A673 (cell line): Measurements from ENCODE around the gene CLDN7. TPM values are rescaled to one million over a fixed set of nuclear protein-coding genes. Genes with fewer than 3 reads are reported as not detected.
A peak's percentile ranks its signal among the peaks of the same experiment; 100 is the strongest.

Source experiments
- BruUV-seq: library from RNA; stranded (reverse); fragments of 400-500 nt; replicated peaks from 2 replicates; lab custom pipeline; 2021; lab: Mats Ljungman, UMichigan
- CTCF ChIA-PET: fragments of 300-600 bp; sonication (Branson Sonifier 250); formaldehyde crosslinking; loops from one replicate; lab custom pipeline; 2022; ENCODE audit warnings: antibody characterized with exemption; lab: Charles Lee
- POLR2A ChIA-PET: fragments of 300-600 bp; sonication (Branson Sonifier 250); formaldehyde crosslinking; loops from one replicate; lab custom pipeline; 2022; ENCODE audit warnings: antibody characterized with exemption; ENCODE audit not compliant: low non-redundant PET; lab: Charles Lee
- DNase-seq: peaks from one replicate; pipeline ENCODE4 v3.0.0-alpha.2; 2015; ENCODE audit warnings: low spot score
- H3K27ac ChIP-seq: fragments of 200-600 bp; sonication (generic); 2 replicates; pipeline ENCODE4 v1.5.1; 2016; ENCODE audit warnings: mixed run types, low read depth, mild to moderate bottlenecking, mixed read lengths, antibody characterized with exemption, low read length; ENCODE audit not compliant: poor library complexity, severe bottlenecking
- H3K27me3 ChIP-seq: fragments of 200-600 bp; sonication (generic); replicated peaks from 2 replicates; pipeline ENCODE4 v1.6.1; 2017; ENCODE audit warnings: mixed run types, low read depth, mild to moderate bottlenecking, mixed read lengths, antibody characterized with exemption, low read length; ENCODE audit not compliant: insufficient read depth, poor library complexity
- H3K36me3 ChIP-seq: fragments of 200-600 bp; sonication (generic); 2 replicates; pipeline ENCODE4 v1.6.1; 2016; ENCODE audit warnings: mixed run types, mild to moderate bottlenecking, mixed read lengths, antibody characterized with exemption, low read length; ENCODE audit not compliant: insufficient read depth, poor library complexity, severe bottlenecking
- H3K4me1 ChIP-seq: fragments of 200-600 bp; sonication (generic); 2 replicates; pipeline ENCODE4 v1.6.1; 2017; ENCODE audit warnings: mixed run types, mild to moderate bottlenecking, mixed read lengths, antibody characterized with exemption, low read length; ENCODE audit not compliant: insufficient read depth, poor library complexity, severe bottlenecking
- H3K4me3 ChIP-seq: fragments of 200-600 bp; sonication (generic); 2 replicates; pipeline ENCODE4 v1.5.1; 2016; ENCODE audit warnings: low read depth, mixed run types, mild to moderate bottlenecking, mixed read lengths, low read length; ENCODE audit not compliant: poor library complexity, severe bottlenecking
- H3K9me3 ChIP-seq: fragments of 200-600 bp; sonication (generic); 2 replicates; pipeline ENCODE4 v1.6.1; 2016; ENCODE audit warnings: mixed run types, low read depth, mild to moderate bottlenecking, mixed read lengths, antibody characterized with exemption, low read length; ENCODE audit not compliant: poor library complexity, severe bottlenecking
- CTCF ChIP-seq: fragments of 300-800, 200-600 bp; sonication (generic); conservative IDR thresholded peaks from 2 replicates; pipeline ENCODE4 v1.5.1; 2017; ENCODE audit warnings: low read depth, mild to moderate bottlenecking, antibody characterized with exemption, low read length, moderate library complexity, mixed read lengths
- EZH2 ChIP-seq: fragments of 200-600 bp; sonication (generic); IDR thresholded peaks from 2 replicates; pipeline ENCODE4 v1.6.1; 2017; ENCODE audit warnings: borderline replicate concordance, low read depth, mild to moderate bottlenecking, mixed read lengths, antibody characterized with exemption, low read length; ENCODE audit not compliant: poor library complexity, severe bottlenecking
- intact Hi-C: fragments of 100-400 bp; cut with micrococcal nuclease; formaldehyde crosslinking; loops from one replicate; pipeline ENCODE4 v1.10.0; 2022; ENCODE audit not compliant: unreplicated experiment
- total RNA-seq: library from RNA; stranded (reverse); gene quantifications from 2 replicates; pipeline ENCODE4 v1.2.3, GENCODE V29; 2021

CLDN7 gene
- total RNA-seq, 1 experiment from 2014 or later: not detected

DNA sequence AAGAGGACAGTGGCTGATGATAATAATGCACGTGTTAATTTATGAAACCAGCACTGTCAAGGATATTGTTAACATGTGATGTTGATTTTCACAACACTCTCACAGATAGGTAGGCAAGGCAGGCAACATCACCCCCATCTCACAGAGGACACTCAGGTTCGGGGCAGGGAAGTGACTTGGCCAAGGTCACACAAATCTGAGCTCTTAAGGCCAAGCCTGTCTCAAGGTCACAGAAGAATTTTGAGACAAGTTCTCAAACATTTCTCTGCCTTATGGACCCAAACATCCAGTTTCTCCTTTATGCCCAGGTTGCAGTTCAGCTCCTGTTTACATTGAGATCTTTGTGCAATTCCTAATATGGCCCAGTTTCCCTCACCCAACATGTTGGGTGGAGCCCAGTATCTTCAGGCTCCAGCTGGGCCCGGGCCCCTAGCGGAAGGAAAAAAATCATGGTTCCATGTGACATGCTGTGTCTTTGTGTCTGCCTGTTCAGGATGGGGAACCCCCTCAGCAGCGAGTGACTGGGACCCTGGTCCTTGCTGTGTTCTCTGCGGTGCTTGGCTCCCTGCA, 20.6 kb upstream of the CLDN7 start:
- ChIA-PET CTCF (interaction anchor here (2.4 kb wide), 1 partner anchor 13 kb away, joined by 30 read pairs; no protein-coding TSS in a partner anchor), POLR2A (no interaction called here)
- Histone ChIP-seq H3K4me1 (peaks cover 18% of the 10 kb centered on the region), H3K36me3 (no peaks in the 10 kb centered on the region), H3K27ac (no peak overlapping the region), H3K27me3 (no peaks in the 10 kb centered on the region), H3K9me3 (no peaks in the 10 kb centered on the region), H3K4me3 (no peak overlapping the region)
- DNase-seq: peak; percentile 39
- TF ChIP-seq EZH2 (no peak), CTCF (no peak)
- BruUV-seq: no TSS peak
- intact Hi-C loops: no loop called here

DNA sequence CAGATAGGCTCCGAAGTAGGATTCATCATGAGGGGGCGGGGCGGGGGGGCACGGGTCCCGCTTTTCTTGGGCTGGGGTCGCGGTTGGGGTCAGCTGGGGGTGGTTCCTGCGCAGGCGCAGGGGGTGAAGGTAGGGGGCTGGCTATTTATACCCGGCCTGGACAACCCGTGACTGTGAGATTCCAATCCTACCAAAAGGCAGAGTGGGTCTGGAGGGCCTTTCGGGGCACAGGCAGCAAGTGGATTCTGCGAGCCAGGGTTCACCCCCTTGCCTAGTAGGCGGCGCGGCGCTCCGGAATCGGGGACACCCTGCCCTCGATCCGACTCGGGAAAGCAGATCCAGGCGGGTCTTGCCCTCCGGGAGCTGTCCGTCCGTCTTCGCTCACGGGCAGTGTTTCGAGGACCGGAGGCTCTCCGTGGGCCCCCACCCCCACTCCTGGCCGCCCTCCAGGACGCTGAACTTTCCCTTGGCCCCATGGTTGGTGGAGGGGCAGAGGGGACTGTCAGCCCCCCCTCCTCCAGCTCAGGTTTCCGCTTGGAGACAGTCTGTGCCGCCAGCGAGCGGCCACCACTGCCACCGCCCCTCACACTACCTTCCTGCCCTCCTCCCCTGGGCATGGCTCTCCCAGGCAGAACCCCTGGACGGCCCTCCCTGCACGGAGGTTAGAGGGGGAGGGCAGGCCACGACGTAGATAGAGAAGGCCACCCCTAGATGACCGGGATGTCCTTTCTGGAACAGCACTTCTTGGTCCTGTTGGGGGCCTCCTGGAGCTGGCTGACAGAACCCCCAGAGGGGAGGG, 19.9 kb upstream of the CLDN7 start:
- H3K4me1 ChIP-seq: peaks cover 18% of the 10 kb centered on the region
- TF ChIP-seq CTCF: no peak
- no peak for TF ChIP-seq EZH2
- ChIA-PET POLR2A (interaction anchor here (0.7 kb wide), 1 partner anchor 10 kb away, joined by 21 read pairs; no protein-coding TSS in a partner anchor), CTCF (interaction anchor here (2.4 kb wide), 1 partner anchor 14 kb away, joined by 30 read pairs; no protein-coding TSS in a partner anchor)
- intact Hi-C loops: loop anchor here (1.0 kb wide), 1 partner anchor 14 kb away; no protein-coding TSS in a partner anchor
- BruUV-seq: no TSS peak
- no peaks in the 10 kb centered on the region for H3K9me3 ChIP-seq
- peak overlapping the region; percentile 50 for H3K27ac ChIP-seq
- no peaks in the 10 kb centered on the region for H3K27me3 ChIP-seq
- no peaks in the 10 kb centered on the region for H3K36me3 ChIP-seq
- peak overlapping the region; percentile 55 for H3K4me3 ChIP-seq
- no peak for DNase-seq

DNA sequence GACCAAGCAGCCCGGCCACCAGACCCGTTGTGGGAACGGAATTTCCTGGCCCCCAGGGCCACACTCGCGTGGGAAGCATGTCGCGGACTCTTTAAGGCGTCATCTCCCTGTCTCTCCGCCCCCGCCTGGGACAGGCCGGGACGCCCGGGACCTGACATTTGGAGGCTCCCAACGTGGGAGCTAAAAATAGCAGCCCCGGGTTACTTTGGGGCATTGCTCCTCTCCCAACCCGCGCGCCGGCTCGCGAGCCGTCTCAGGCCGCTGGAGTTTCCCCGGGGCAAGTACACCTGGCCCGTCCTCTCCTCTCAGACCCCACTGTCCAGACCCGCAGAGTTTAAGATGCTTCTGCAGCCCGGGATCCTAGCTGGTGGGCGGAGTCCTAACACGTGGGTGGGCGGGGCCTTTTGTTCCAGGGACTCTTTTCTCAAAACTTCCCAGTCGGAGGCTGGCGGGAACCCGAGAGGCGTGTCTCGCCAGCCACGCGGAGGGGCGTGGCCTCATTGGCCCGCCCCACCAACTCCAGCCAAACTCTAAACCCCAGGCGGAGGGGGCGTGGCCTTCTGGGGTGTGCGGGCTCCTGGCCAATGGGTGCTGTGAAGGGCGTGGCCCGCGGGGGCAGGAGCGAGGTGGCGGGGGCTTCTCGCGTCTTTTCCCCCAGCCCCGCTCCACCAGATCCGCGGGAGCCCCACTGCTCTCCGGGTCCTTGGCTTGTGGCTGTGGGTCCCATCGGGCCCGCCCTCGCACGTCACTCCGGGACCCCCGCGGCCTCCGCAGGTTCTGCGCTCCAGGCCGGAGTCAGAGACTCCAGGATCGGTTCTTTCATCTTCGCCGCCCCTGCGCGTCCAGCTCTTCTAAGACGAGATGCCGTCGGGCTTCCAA, 19.0 kb upstream of the CLDN7 start, which contains the start of gene SLC2A4:
TSS of gene SLC2A4 (plus strand) at position 645 of the 879 bp plus-strand sequence. CDS start at position 862, 217 bp downstream.
- no peaks in the 10 kb centered on the region for H3K27me3 ChIP-seq
- TF ChIP-seq CTCF (no peak), EZH2 (no peak)
- ChIA-PET POLR2A (interaction anchor here (0.7 kb wide), 1 partner anchor 11 kb away, joined by 21 read pairs; no protein-coding TSS in a partner anchor), CTCF (interaction anchor here (0.5 to 2.4 kb wide), 5 partner anchors 15 to 436 kb away, joined by 3 to 30 read pairs (median 4); partner anchors contain the start of gene DNAH2)
- H3K4me3 ChIP-seq: peak within 1 kb of the TSS; percentile 55
- H3K9me3 ChIP-seq: no peaks in the 10 kb centered on the region
- H3K36me3 ChIP-seq: no peaks in the 10 kb centered on the region
- DNase-seq: peak; percentile 98
- BruUV-seq: no TSS peak
- peak within 1 kb of the TSS; percentile 50 for H3K27ac ChIP-seq
- intact Hi-C loops: loop anchor here (1.0 kb wide), 1 partner anchor 15 kb away; no protein-coding TSS in a partner anchor
- H3K4me1 ChIP-seq: peaks cover 18% of the 10 kb centered on the region
